Measurements from ENCODE around the gene HLA-E. TPM values are rescaled to one million over a fixed set of nuclear protein-coding genes. Genes with fewer than 3 reads are reported as not detected.
A peak's percentile ranks its signal among the peaks of the same experiment; 100 is the strongest.

Gene HLA-E
- total and polyA plus RNA-seq, 2 of the 13 experiments (the other 11 are each of a cell fraction or from before 2014, with no cell fraction given) = 45.2 to 90.4 TPM

DNA sequence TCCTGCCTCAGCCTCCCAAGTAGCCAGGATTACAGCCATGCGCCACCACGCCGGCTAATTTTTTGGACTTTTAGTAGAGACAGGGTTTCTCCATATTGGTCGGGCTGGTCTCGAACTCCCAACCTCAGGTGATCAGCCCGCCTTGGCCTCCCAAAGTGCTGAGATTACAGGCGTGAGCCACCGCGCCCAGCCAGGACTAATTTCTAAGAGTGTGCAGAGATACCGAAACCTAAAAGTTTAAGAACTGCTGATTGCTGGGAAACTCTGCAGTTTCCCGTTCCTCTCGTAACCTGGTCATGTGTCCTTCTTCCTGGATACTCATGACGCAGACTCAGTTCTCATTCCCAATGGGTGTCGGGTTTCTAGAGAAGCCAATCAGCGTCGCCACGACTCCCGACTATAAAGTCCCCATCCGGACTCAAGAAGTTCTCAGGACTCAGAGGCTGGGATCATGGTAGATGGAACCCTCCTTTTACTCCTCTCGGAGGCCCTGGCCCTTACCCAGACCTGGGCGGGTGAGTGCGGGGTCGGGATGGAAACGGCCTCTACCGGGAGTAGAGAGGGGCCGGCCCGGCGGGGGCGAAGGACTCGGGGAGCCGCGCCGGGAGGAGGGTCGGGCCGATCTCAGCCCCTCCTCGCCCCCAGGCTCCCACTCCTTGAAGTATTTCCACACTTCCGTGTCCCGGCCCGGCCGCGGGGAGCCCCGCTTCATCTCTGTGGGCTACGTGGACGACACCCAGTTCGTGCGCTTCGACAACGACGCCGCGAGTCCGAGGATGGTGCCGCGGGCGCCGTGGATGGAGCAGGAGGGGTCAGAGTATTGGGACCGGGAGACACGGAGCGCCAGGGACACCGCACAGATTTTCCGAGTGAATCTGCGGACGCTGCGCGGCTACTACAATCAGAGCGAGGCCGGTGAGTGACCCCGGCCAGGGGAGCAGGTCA is at the start of gene HLA-E (continued):
- TF ChIP-seq ZUFSP (CRISPR knock-in tag; IDR thresholded peaks at IDR 0.05; ENCODE audit: borderline replicate concordance) (no peak), CBX5 (CRISPR knock-in tag; IDR thresholded peaks at IDR 0.05; ENCODE audit: borderline replicate concordance) (peak; percentile 43), WIZ (CRISPR knock-in tag; IDR thresholded peaks at IDR 0.05) (no peak), ZNF549 (CRISPR knock-in tag; IDR thresholded peaks at IDR 0.05) (no peak), ZNF720 (CRISPR knock-in tag; IDR thresholded peaks at IDR 0.05) (no peak), CREB1 (IDR thresholded peaks at IDR 0.05) (peak; percentile 95), CREB1 (CRISPR knock-in tag; IDR thresholded peaks at IDR 0.05) (peak; percentile 99), AGO1 (IDR thresholded peaks at IDR 0.05; ENCODE audit: low read depth, low read length, poor library complexity, severe bottlenecking) (peak; percentile 55), ESRRA (CRISPR knock-in tag; IDR thresholded peaks at IDR 0.05; ENCODE audit: low read depth) (no peak), KLF16 (CRISPR knock-in tag; IDR thresholded peaks at IDR 0.05) (peak in 1 of 2 experiments; percentile 88; a peak in 1 of 4 replicates), SMAD1 (CRISPR knock-in tag; IDR thresholded peaks at IDR 0.05; ENCODE audit: borderline replicate concordance, low read depth) (no peak), ZNF75D (CRISPR knock-in tag; IDR thresholded peaks at IDR 0.05; ENCODE audit: borderline replicate concordance) (no peak), DNMT1 (CRISPR knock-in tag; IDR thresholded peaks at IDR 0.05) (no peak), CREBL2 (CRISPR knock-in tag; IDR thresholded peaks at IDR 0.05; ENCODE audit: borderline replicate concordance) (no peak), FIP1L1 (IDR thresholded peaks at IDR 0.05; ENCODE audit: borderline replicate concordance, insufficient read depth, low read depth, low read length) (no peak), TEAD2 (CRISPR knock-in tag; IDR thresholded peaks at IDR 0.05) (no peak)
- TF ChIP-seq, protein P1, sequence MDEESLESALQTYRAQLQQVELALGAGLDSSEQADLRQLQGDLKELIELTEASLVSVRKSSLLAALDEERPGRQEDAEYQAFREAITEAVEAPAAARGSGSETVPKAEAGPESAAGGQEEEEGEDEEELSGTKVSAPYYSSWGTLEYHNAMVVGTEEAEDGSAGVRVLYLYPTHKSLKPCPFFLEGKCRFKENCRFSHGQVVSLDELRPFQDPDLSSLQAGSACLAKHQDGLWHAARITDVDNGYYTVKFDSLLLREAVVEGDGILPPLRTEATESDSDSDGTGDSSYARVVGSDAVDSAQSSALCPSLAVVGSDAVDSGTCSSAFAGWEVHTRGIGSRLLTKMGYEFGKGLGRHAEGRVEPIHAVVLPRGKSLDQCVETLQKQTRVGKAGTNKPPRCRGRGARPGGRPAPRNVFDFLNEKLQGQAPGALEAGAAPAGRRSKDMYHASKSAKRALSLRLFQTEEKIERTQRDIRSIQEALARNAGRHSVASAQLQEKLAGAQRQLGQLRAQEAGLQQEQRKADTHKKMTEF (CRISPR knock-in tag; IDR thresholded peaks at IDR 0.05) = peak; percentile 81
- TF ChIP-seq, protein P2, sequence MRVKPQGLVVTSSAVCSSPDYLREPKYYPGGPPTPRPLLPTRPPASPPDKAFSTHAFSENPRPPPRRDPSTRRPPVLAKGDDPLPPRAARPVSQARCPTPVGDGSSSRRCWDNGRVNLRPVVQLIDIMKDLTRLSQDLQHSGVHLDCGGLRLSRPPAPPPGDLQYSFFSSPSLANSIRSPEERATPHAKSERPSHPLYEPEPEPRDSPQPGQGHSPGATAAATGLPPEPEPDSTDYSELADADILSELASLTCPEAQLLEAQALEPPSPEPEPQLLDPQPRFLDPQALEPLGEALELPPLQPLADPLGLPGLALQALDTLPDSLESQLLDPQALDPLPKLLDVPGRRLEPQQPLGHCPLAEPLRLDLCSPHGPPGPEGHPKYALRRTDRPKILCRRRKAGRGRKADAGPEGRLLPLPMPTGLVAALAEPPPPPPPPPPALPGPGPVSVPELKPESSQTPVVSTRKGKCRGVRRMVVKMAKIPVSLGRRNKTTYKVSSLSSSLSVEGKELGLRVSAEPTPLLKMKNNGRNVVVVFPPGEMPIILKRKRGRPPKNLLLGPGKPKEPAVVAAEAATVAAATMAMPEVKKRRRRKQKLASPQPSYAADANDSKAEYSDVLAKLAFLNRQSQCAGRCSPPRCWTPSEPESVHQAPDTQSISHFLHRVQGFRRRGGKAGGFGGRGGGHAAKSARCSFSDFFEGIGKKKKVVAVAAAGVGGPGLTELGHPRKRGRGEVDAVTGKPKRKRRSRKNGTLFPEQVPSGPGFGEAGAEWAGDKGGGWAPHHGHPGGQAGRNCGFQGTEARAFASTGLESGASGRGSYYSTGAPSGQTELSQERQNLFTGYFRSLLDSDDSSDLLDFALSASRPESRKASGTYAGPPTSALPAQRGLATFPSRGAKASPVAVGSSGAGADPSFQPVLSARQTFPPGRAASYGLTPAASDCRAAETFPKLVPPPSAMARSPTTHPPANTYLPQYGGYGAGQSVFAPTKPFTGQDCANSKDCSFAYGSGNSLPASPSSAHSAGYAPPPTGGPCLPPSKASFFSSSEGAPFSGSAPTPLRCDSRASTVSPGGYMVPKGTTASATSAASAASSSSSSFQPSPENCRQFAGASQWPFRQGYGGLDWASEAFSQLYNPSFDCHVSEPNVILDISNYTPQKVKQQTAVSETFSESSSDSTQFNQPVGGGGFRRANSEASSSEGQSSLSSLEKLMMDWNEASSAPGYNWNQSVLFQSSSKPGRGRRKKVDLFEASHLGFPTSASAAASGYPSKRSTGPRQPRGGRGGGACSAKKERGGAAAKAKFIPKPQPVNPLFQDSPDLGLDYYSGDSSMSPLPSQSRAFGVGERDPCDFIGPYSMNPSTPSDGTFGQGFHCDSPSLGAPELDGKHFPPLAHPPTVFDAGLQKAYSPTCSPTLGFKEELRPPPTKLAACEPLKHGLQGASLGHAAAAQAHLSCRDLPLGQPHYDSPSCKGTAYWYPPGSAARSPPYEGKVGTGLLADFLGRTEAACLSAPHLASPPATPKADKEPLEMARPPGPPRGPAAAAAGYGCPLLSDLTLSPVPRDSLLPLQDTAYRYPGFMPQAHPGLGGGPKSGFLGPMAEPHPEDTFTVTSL (CRISPR knock-in tag; IDR thresholded peaks at IDR 0.05; ENCODE audit: borderline replicate concordance) = no peak
